Measurements from ENCODE around the gene TSPAN10.

Gene TSPAN10

GRCh38 chr17:81675515-81676221, 38.7 kb downstream of the TSPAN10 start:
- TF ChIP-seq RAD21 (IDR thresholded peaks at IDR 0.05; ENCODE audit: low read depth) = peak; percentile 49

- TF ChIP-seq FOXM1 (IDR thresholded peaks at IDR 0.05; ENCODE audit: borderline replicate concordance, low read depth) (no peak), YY1 (IDR thresholded peaks at IDR 0.05; ENCODE audit: low read depth) (no peak), REST (IDR thresholded peaks at IDR 0.05; ENCODE audit: low read depth) (no peak), CREB1 (IDR thresholded peaks at IDR 0.05; ENCODE audit: low read depth) (no peak), TEAD4 (IDR thresholded peaks at IDR 0.05) (no peak), TAF1 (IDR thresholded peaks at IDR 0.05; ENCODE audit: low read depth) (no peak), NFIC (IDR thresholded peaks at IDR 0.05) (no peak), RAD21 (IDR thresholded peaks at IDR 0.05; ENCODE audit: low read depth) (no peak), TCF12 (IDR thresholded peaks at IDR 0.05; ENCODE audit: low read depth) (no peak), CEBPB (IDR thresholded peaks at IDR 0.05) (no peak), USF1 (IDR thresholded peaks at IDR 0.05) (no peak), MAX (IDR thresholded peaks at IDR 0.05) (no peak), EP300 (IDR thresholded peaks at IDR 0.05; ENCODE audit: borderline replicate concordance) (no peak)
Observed at GRCh38 chr17:81676906-81677305, 39.9 kb downstream of the TSPAN10 start.

GRCh38 chr17:81680150-81680549, 43.2 kb downstream of the TSPAN10 start:
- no peak for TF ChIP-seq YY1 (IDR thresholded peaks at IDR 0.05; ENCODE audit: low read depth)
- TF ChIP-seq TEAD4 (IDR thresholded peaks at IDR 0.05) = no peak
- TF ChIP-seq EP300 (IDR thresholded peaks at IDR 0.05; ENCODE audit: borderline replicate concordance) = no peak
- TF ChIP-seq USF1 (IDR thresholded peaks at IDR 0.05) = no peak

GRCh38 chr17:81681672-81682071, 44.7 kb downstream of the TSPAN10 start:
- TF ChIP-seq TCF12 (IDR thresholded peaks at IDR 0.05; ENCODE audit: low read depth) (peak; percentile 91), NFIC (IDR thresholded peaks at IDR 0.05) (peak; percentile 97), EP300 (IDR thresholded peaks at IDR 0.05; ENCODE audit: borderline replicate concordance) (peak; percentile 54), EGR1 (IDR thresholded peaks at IDR 0.05) (no peak)

GRCh38 chr17:81682565-81683207, 45.7 kb downstream of the TSPAN10 start:
- TF ChIP-seq CEBPB (IDR thresholded peaks at IDR 0.05) = no peak
- no peak for TF ChIP-seq EP300 (IDR thresholded peaks at IDR 0.05; ENCODE audit: borderline replicate concordance)
- TF ChIP-seq EGR1 (IDR thresholded peaks at IDR 0.05) = no peak
- TF ChIP-seq MAX (IDR thresholded peaks at IDR 0.05) = no peak
- TF ChIP-seq TCF12 (IDR thresholded peaks at IDR 0.05; ENCODE audit: low read depth) = no peak
- no peak for TF ChIP-seq USF1 (IDR thresholded peaks at IDR 0.05)
- no peak for TF ChIP-seq NFIC (IDR thresholded peaks at IDR 0.05)
- no peak for TF ChIP-seq FOXM1 (IDR thresholded peaks at IDR 0.05; ENCODE audit: borderline replicate concordance, low read depth)
- TF ChIP-seq YY1 (IDR thresholded peaks at IDR 0.05; ENCODE audit: low read depth) = no peak
- no peak for TF ChIP-seq REST (IDR thresholded peaks at IDR 0.05; ENCODE audit: low read depth)
- no peak for TF ChIP-seq RAD21 (IDR thresholded peaks at IDR 0.05; ENCODE audit: low read depth)
- no peak for TF ChIP-seq ZBTB7A (IDR thresholded peaks at IDR 0.05; ENCODE audit: low read depth)
- TF ChIP-seq CREB1 (IDR thresholded peaks at IDR 0.05; ENCODE audit: low read depth) = no peak
- no peak for TF ChIP-seq TAF1 (IDR thresholded peaks at IDR 0.05; ENCODE audit: low read depth)
- no peak for TF ChIP-seq TEAD4 (IDR thresholded peaks at IDR 0.05)

GRCh38 chr17:81683208-81683583, 46.2 kb downstream of the TSPAN10 start:
- TF ChIP-seq ZBTB7A (IDR thresholded peaks at IDR 0.05; ENCODE audit: low read depth) = no peak
- TF ChIP-seq FOXM1 (IDR thresholded peaks at IDR 0.05; ENCODE audit: borderline replicate concordance, low read depth) = no peak
- TF ChIP-seq MAX (IDR thresholded peaks at IDR 0.05) = no peak; the same call in 1 of the 2 replicates
- TF ChIP-seq RAD21 (IDR thresholded peaks at IDR 0.05; ENCODE audit: low read depth) = no peak
- peak; percentile 67; the same call in 1 of the 2 replicates for TF ChIP-seq EGR1 (IDR thresholded peaks at IDR 0.05)
